Astrocyte (in vitro differentiated cells and primary cell): Measurements from ENCODE around the gene KIF26B. TPM values are rescaled to one million over a fixed set of nuclear protein-coding genes. Genes with fewer than 3 reads are reported as not detected.

Experiments
- DNase-seq: peaks from one replicate; pipeline ENCODE4 v3.0.0-alpha.2; 2010; ENCODE audit warnings: low read depth
- FAIRE-seq: peaks from 2 replicates; lab custom pipeline; 2011; peaks lifted over from hg19 to GRCh38; lab: Jason Lieb, UNC
- H2AFZ ChIP-seq: 2 replicates; pipeline ENCODE4 v1.6.0; 2012; ENCODE audit warnings: low read depth, low read length, inconsistent platforms
- H3K27ac ChIP-seq: 2 replicates; pipeline ENCODE4 v1.5.1; 2011; ENCODE audit warnings: low read depth, low read length, inconsistent platforms
- H3K27me3 ChIP-seq: 2 replicates; pipeline ENCODE4 v1.6.0; 2011; ENCODE audit warnings: low read length, inconsistent platforms; ENCODE audit not compliant: insufficient read depth
- H3K36me3 ChIP-seq: 2 replicates; pipeline ENCODE4 v1.5.1; 2011; ENCODE audit warnings: low read length, inconsistent platforms; ENCODE audit not compliant: insufficient read depth
- H3K4me1 ChIP-seq: 2 replicates; pipeline ENCODE4 v1.5.1; 2011; ENCODE audit warnings: low read length, inconsistent platforms; ENCODE audit not compliant: insufficient read depth
- H3K4me2 ChIP-seq: 2 replicates; pipeline ENCODE4 v1.6.0; 2012; ENCODE audit warnings: low read length, inconsistent platforms
- H3K4me3 ChIP-seq: 2 replicates; pipeline ENCODE4 v1.5.1; 2011; ENCODE audit warnings: low read depth, mild to moderate bottlenecking, low read length, inconsistent platforms; ENCODE audit not compliant: insufficient read depth
- H3K79me2 ChIP-seq: 2 replicates; pipeline ENCODE4 v1.6.0; 2012; ENCODE audit warnings: mild to moderate bottlenecking, low read length, inconsistent platforms; ENCODE audit not compliant: insufficient read depth
- H3K9ac ChIP-seq: 2 replicates; pipeline ENCODE4 v1.6.0; 2012; ENCODE audit warnings: mild to moderate bottlenecking, low read length, inconsistent platforms
- H3K9me3 ChIP-seq: 2 replicates; pipeline ENCODE4 v1.5.1; 2012; ENCODE audit warnings: low read depth, mild to moderate bottlenecking, low read length, inconsistent platforms; ENCODE audit not compliant: insufficient read depth
- H4K20me1 ChIP-seq: 2 replicates; pipeline ENCODE4 v1.6.0; 2012; ENCODE audit warnings: low read length, inconsistent platforms; ENCODE audit not compliant: insufficient read depth
- H3K27ac Mint-ChIP-seq: one replicate; pipeline ENCODE4 v1.8.0; 2021; ENCODE audit warnings: mild to moderate bottlenecking, mixed read lengths; ENCODE audit not compliant: unreplicated experiment
- H3K27me3 Mint-ChIP-seq: one replicate; pipeline ENCODE4 v1.8.0; 2021; ENCODE audit warnings: low read depth, mixed read lengths; ENCODE audit not compliant: unreplicated experiment
- H3K36me3 Mint-ChIP-seq: one replicate; pipeline ENCODE4 v1.8.0; 2021; ENCODE audit warnings: low read depth, mixed read lengths; ENCODE audit not compliant: unreplicated experiment
- H3K4me1 Mint-ChIP-seq: one replicate; pipeline ENCODE4 v1.8.0; 2021; ENCODE audit warnings: low read depth, mixed read lengths; ENCODE audit not compliant: unreplicated experiment
- H3K4me3 Mint-ChIP-seq: one replicate; pipeline ENCODE4 v1.8.0; 2021; ENCODE audit warnings: mild to moderate bottlenecking, moderate library complexity, mixed read lengths; ENCODE audit not compliant: unreplicated experiment
- H3K9me3 Mint-ChIP-seq: one replicate; pipeline ENCODE4 v1.8.0; 2021; ENCODE audit warnings: mild to moderate bottlenecking, mixed read lengths; ENCODE audit not compliant: unreplicated experiment
- EZH2 ChIP-seq: IDR thresholded peaks from 2 replicates; pipeline ENCODE4 v1.6.1; 2012; ENCODE audit warnings: mild to moderate bottlenecking, low read length, inconsistent platforms; ENCODE audit not compliant: insufficient read depth
- total RNA-seq: library from RNA; stranded (reverse); gene quantifications from 2 replicates; pipeline ENCODE4 v1.2.1, GENCODE V29; 2021
- TF ChIP-seq, protein P1 (sequence below): IDR thresholded peaks from 2 replicates; pipeline ENCODE4 v1.5.1; 2011; ENCODE audit warnings: low read depth, mild to moderate bottlenecking, inconsistent platforms, low read length, moderate library complexity; ENCODE audit not compliant: insufficient read depth

KIF26B gene
- total RNA-seq, 1 donor from 2014 or later, result 6.8 TPM

DNA sequence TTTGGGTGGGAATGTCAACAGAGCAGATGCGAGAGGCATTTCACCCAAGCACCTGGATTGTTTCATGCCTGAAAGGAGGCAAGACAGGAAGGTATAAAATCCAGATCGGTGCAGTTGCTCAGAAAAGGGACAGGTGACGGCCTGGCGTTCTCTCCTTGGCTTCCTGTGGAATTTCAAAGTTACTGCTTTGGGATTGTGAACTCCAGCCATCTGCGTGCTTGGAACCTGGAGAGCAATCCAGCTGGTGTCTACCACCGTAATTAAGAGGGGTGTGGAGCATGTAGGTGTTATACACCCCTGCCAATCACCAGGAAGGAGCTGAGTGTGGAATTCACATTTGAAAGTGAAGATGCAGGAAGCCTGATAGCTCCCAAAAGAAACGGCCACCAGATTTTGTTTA, 286.1 kb downstream of the KIF26B start:
- no peaks in the 10 kb centered on the region for H3K27me3 ChIP-seq
- TF ChIP-seq, protein P1, sequence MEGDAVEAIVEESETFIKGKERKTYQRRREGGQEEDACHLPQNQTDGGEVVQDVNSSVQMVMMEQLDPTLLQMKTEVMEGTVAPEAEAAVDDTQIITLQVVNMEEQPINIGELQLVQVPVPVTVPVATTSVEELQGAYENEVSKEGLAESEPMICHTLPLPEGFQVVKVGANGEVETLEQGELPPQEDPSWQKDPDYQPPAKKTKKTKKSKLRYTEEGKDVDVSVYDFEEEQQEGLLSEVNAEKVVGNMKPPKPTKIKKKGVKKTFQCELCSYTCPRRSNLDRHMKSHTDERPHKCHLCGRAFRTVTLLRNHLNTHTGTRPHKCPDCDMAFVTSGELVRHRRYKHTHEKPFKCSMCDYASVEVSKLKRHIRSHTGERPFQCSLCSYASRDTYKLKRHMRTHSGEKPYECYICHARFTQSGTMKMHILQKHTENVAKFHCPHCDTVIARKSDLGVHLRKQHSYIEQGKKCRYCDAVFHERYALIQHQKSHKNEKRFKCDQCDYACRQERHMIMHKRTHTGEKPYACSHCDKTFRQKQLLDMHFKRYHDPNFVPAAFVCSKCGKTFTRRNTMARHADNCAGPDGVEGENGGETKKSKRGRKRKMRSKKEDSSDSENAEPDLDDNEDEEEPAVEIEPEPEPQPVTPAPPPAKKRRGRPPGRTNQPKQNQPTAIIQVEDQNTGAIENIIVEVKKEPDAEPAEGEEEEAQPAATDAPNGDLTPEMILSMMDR, result no peak
- TF ChIP-seq EZH2, result no peak
- FAIRE-seq, result no peak

DNA sequence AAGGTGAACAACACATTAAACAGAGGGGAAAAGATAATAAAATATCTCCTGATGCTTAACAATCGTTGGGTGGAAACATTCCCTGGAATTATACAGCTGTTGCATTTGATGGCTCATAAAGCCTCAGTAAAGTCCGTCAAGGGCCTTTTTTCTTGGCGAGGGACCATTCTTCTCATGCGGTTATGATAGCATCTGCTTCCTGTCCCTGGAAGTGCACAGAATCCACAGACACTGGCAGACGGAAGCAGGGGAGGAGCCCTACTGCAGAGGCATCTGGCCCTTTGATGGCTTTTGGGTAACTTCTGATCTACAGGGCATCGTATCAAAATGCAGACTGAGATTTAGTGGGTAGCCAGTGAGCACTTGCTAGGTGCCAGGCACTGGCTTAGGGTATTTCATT, 286.9 kb downstream of the KIF26B start:
- DNase-seq (peak; percentile 29), FAIRE-seq (no peak)
- Mint-ChIP-seq H3K4me1 (no peaks in the 10 kb centered on the region), H3K4me3 (no peak overlapping the region), H3K27ac (no peak overlapping the region), H3K27me3 (peaks cover 18% of the 10 kb centered on the region), H3K36me3 (peaks cover 13% of the 10 kb centered on the region), H3K9me3 (peaks cover 3% of the 10 kb centered on the region)
- Histone ChIP-seq H3K79me2 (no peaks in the 10 kb centered on the region), H3K4me1 (no peaks in the 10 kb centered on the region), H3K36me3 (no peaks in the 10 kb centered on the region), H4K20me1 (no peaks in the 10 kb centered on the region), H3K27ac (no peak overlapping the region), H3K27me3 (no peaks in the 10 kb centered on the region), H3K4me3 (no peak overlapping the region), H3K9ac (no peak overlapping the region), H3K9me3 (no peaks in the 10 kb centered on the region), H2AFZ (no peak overlapping the region), H3K4me2 (no peak overlapping the region)
- TF ChIP-seq EZH2, result no peak
- TF ChIP-seq, protein P1, result no peak

More for the DNA sequence above, 286.1 kb downstream of the KIF26B start:
- H3K36me3 ChIP-seq, result no peaks in the 10 kb centered on the region
- H3K9me3 Mint-ChIP-seq, result peaks cover 3% of the 10 kb centered on the region
- H3K27ac Mint-ChIP-seq, result no peak overlapping the region
- no peak overlapping the region for H3K4me2 ChIP-seq
- H3K9me3 ChIP-seq, result no peaks in the 10 kb centered on the region
- no peak overlapping the region for H3K9ac ChIP-seq
- no peaks in the 10 kb centered on the region for H3K4me1 Mint-ChIP-seq
- no peaks in the 10 kb centered on the region for H3K79me2 ChIP-seq
- no peak overlapping the region for H3K4me3 Mint-ChIP-seq
- H3K36me3 Mint-ChIP-seq, result peaks cover 13% of the 10 kb centered on the region
- peaks cover 18% of the 10 kb centered on the region for H3K27me3 Mint-ChIP-seq
- no peak overlapping the region for H2AFZ ChIP-seq
- DNase-seq, result no peak
- H3K27ac ChIP-seq, result no peak overlapping the region
- H3K4me3 ChIP-seq, result no peak overlapping the region
- no peaks in the 10 kb centered on the region for H3K4me1 ChIP-seq
- H4K20me1 ChIP-seq, result no peaks in the 10 kb centered on the region

DNA sequence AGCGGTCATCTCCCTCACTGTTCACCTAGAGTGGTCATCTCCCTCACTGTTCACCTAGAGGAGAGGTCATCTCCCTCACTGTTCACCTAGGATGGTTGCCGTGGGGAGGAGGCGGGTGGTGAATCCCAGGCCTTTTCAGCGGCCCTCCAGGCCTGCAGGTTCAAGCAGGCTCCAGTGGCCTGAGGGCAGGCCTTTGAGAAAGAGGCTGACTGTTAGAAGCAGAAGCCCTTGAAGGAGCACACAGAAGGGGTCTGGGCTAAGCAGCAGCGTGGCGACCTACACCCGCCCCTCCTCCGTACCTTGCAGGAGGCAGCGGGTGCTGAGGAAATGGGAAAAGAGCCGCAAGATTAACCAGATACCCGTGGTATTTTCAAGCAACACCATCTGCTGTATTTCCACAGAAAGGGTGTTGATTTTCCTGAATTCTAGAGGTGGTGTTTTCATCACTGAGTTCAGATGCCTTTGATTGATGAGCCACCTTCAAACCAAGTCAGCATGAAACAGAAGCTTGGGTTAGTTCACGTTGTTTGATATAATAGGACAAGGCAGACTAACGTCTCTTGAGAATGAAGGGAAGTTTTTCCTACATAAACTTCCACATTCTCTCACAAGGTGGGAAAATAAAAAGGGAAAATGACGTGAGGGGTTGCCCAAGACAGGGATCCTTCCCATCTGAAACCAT, 289.5 kb downstream of the KIF26B start:
- no peaks in the 10 kb centered on the region for H4K20me1 ChIP-seq
- no peak for TF ChIP-seq EZH2
- TF ChIP-seq, protein P1, result no peak
- Mint-ChIP-seq H3K36me3 (peaks cover 11% of the 10 kb centered on the region), H3K27ac (no peak overlapping the region), H3K27me3 (peaks cover 18% of the 10 kb centered on the region), H3K9me3 (no peaks in the 10 kb centered on the region), H3K4me1 (no peaks in the 10 kb centered on the region), H3K4me3 (no peak overlapping the region)
- DNase-seq (no peak), FAIRE-seq (no peak)
- H3K4me1 ChIP-seq, result no peaks in the 10 kb centered on the region
- H3K9me3 ChIP-seq, result no peaks in the 10 kb centered on the region
- H3K9ac ChIP-seq, result no peak overlapping the region
- no peak overlapping the region for H3K4me3 ChIP-seq
- H3K27ac ChIP-seq, result no peak overlapping the region
- H3K79me2 ChIP-seq, result no peaks in the 10 kb centered on the region
- no peaks in the 10 kb centered on the region for H3K36me3 ChIP-seq
- H3K4me2 ChIP-seq, result no peak overlapping the region
- no peaks in the 10 kb centered on the region for H3K27me3 ChIP-seq
- no peak overlapping the region for H2AFZ ChIP-seq
